Astrocyte (in vitro differentiated cells and primary cell): ENCODE data around the gene DNTT. TPM values are rescaled to one million over a fixed set of nuclear protein-coding genes. Genes with fewer than 3 reads are reported as not detected.

Experiments used
- DNase-seq: peaks from one replicate; pipeline ENCODE4 v3.0.0-alpha.2; 2010; ENCODE audit warnings: low read depth
- FAIRE-seq: peaks from 2 replicates; lab custom pipeline; 2011; peaks lifted over from hg19 to GRCh38; lab: Jason Lieb, UNC
- H2AFZ ChIP-seq: 2 replicates; pipeline ENCODE4 v1.6.0; 2012; ENCODE audit warnings: low read depth, low read length, inconsistent platforms
- H3K27ac ChIP-seq: 2 replicates; pipeline ENCODE4 v1.5.1; 2011; ENCODE audit warnings: low read depth, low read length, inconsistent platforms
- H3K27me3 ChIP-seq: 2 replicates; pipeline ENCODE4 v1.6.0; 2011; ENCODE audit warnings: low read length, inconsistent platforms; ENCODE audit not compliant: insufficient read depth
- H3K36me3 ChIP-seq: 2 replicates; pipeline ENCODE4 v1.5.1; 2011; ENCODE audit warnings: low read length, inconsistent platforms; ENCODE audit not compliant: insufficient read depth
- H3K4me1 ChIP-seq: 2 replicates; pipeline ENCODE4 v1.5.1; 2011; ENCODE audit warnings: low read length, inconsistent platforms; ENCODE audit not compliant: insufficient read depth
- H3K4me2 ChIP-seq: 2 replicates; pipeline ENCODE4 v1.6.0; 2012; ENCODE audit warnings: low read length, inconsistent platforms
- H3K4me3 ChIP-seq: 2 replicates; pipeline ENCODE4 v1.5.1; 2011; ENCODE audit warnings: low read depth, mild to moderate bottlenecking, low read length, inconsistent platforms; ENCODE audit not compliant: insufficient read depth
- H3K79me2 ChIP-seq: 2 replicates; pipeline ENCODE4 v1.6.0; 2012; ENCODE audit warnings: mild to moderate bottlenecking, low read length, inconsistent platforms; ENCODE audit not compliant: insufficient read depth
- H3K9ac ChIP-seq: 2 replicates; pipeline ENCODE4 v1.6.0; 2012; ENCODE audit warnings: mild to moderate bottlenecking, low read length, inconsistent platforms
- H3K9me3 ChIP-seq: 2 replicates; pipeline ENCODE4 v1.5.1; 2012; ENCODE audit warnings: low read depth, mild to moderate bottlenecking, low read length, inconsistent platforms; ENCODE audit not compliant: insufficient read depth
- H4K20me1 ChIP-seq: 2 replicates; pipeline ENCODE4 v1.6.0; 2012; ENCODE audit warnings: low read length, inconsistent platforms; ENCODE audit not compliant: insufficient read depth
- H3K27ac Mint-ChIP-seq: one replicate; pipeline ENCODE4 v1.8.0; 2021; ENCODE audit warnings: mild to moderate bottlenecking, mixed read lengths; ENCODE audit not compliant: unreplicated experiment
- H3K27me3 Mint-ChIP-seq: one replicate; pipeline ENCODE4 v1.8.0; 2021; ENCODE audit warnings: low read depth, mixed read lengths; ENCODE audit not compliant: unreplicated experiment
- H3K36me3 Mint-ChIP-seq: one replicate; pipeline ENCODE4 v1.8.0; 2021; ENCODE audit warnings: low read depth, mixed read lengths; ENCODE audit not compliant: unreplicated experiment
- H3K4me1 Mint-ChIP-seq: one replicate; pipeline ENCODE4 v1.8.0; 2021; ENCODE audit warnings: low read depth, mixed read lengths; ENCODE audit not compliant: unreplicated experiment
- H3K4me3 Mint-ChIP-seq: one replicate; pipeline ENCODE4 v1.8.0; 2021; ENCODE audit warnings: mild to moderate bottlenecking, moderate library complexity, mixed read lengths; ENCODE audit not compliant: unreplicated experiment
- H3K9me3 Mint-ChIP-seq: one replicate; pipeline ENCODE4 v1.8.0; 2021; ENCODE audit warnings: mild to moderate bottlenecking, mixed read lengths; ENCODE audit not compliant: unreplicated experiment
- EZH2 ChIP-seq: IDR thresholded peaks from 2 replicates; pipeline ENCODE4 v1.6.1; 2012; ENCODE audit warnings: mild to moderate bottlenecking, low read length, inconsistent platforms; ENCODE audit not compliant: insufficient read depth
- total RNA-seq: library from RNA; stranded (reverse); gene quantifications from 2 replicates; pipeline ENCODE4 v1.2.1, GENCODE V29; 2021
- TF ChIP-seq, protein P1 (sequence below): IDR thresholded peaks from 2 replicates; pipeline ENCODE4 v1.5.1; 2011; ENCODE audit warnings: low read depth, mild to moderate bottlenecking, inconsistent platforms, low read length, moderate library complexity; ENCODE audit not compliant: insufficient read depth

The DNTT gene
- total RNA-seq, 1 donor from 2014 or later, result not detected

DNA sequence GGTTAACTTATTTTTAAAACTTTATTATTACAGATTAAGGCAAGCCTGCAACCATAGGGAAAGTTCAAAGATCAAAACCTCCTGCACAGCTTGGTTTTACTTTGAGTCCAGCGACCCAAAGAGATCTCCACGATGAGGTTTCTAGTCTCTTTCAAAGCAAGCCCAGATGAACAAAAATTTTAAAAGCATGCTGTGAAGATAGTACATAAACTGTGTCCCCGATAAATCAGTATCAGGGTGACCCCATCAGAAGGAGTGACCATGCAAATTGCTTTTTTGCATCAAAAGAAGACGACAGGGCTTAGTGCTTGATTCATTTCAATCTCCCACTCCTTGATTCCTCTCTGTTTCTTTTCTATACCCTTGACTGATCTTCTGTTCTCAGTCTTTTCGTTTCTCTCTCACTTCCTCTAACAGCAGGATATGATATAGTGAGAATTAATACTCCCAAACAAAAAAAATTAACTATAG, 16.0 kb upstream of the DNTT start:
- Histone ChIP-seq H3K79me2 (no peaks in the 10 kb centered on the region), H2AFZ (no peak overlapping the region), H3K4me3 (no peak overlapping the region), H3K4me1 (no peaks in the 10 kb centered on the region), H4K20me1 (no peaks in the 10 kb centered on the region), H3K9ac (no peak overlapping the region), H3K9me3 (peaks cover 3% of the 10 kb centered on the region), H3K36me3 (no peaks in the 10 kb centered on the region), H3K27ac (no peak overlapping the region), H3K27me3 (peaks cover 4% of the 10 kb centered on the region), H3K4me2 (no peak overlapping the region)
- Mint-ChIP-seq H3K36me3 (no peaks in the 10 kb centered on the region), H3K4me1 (peaks cover 22% of the 10 kb centered on the region), H3K27me3 (no peaks in the 10 kb centered on the region), H3K27ac (no peak overlapping the region), H3K9me3 (no peaks in the 10 kb centered on the region), H3K4me3 (no peak overlapping the region)
- FAIRE-seq (no peak), DNase-seq (no peak)
- TF ChIP-seq, protein P1, sequence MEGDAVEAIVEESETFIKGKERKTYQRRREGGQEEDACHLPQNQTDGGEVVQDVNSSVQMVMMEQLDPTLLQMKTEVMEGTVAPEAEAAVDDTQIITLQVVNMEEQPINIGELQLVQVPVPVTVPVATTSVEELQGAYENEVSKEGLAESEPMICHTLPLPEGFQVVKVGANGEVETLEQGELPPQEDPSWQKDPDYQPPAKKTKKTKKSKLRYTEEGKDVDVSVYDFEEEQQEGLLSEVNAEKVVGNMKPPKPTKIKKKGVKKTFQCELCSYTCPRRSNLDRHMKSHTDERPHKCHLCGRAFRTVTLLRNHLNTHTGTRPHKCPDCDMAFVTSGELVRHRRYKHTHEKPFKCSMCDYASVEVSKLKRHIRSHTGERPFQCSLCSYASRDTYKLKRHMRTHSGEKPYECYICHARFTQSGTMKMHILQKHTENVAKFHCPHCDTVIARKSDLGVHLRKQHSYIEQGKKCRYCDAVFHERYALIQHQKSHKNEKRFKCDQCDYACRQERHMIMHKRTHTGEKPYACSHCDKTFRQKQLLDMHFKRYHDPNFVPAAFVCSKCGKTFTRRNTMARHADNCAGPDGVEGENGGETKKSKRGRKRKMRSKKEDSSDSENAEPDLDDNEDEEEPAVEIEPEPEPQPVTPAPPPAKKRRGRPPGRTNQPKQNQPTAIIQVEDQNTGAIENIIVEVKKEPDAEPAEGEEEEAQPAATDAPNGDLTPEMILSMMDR, result no peak
- TF ChIP-seq EZH2, result no peak

DNA sequence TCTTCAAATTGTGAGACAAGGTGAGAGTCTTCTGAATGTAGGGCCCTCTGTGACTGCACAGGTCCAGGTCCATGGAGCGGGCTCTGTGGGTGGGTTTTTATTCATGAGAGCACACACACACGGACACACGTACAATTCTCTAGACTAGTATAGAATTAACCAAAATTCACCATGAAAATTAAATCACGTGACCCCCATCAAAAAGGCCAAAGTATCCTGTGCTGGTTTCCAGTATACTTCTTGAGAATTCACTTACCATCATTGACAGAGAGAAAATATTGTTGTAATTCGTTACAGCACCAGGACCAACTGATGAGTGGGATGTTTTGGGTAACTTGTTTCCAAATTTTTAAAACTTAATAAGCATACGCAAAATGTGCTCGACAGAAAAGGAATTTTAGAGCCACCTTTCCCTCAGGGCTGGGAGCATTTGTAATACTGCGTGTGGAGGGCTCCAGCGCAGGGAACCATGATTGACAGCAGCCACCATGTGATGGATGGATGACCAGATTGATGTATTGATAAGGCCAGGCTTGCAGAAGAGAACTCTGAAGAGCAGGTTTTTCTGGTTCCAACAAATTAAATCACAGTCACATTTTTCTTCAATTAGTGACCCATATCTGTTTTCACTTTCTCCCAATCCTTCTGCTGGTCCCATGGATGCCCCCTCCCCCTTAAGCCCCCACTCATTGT, 14.9 kb upstream of the DNTT start:
- no peaks in the 10 kb centered on the region for H3K9me3 Mint-ChIP-seq
- no peaks in the 10 kb centered on the region for H3K36me3 Mint-ChIP-seq
- no peak for TF ChIP-seq EZH2
- TF ChIP-seq, protein P1, result no peak
- no peaks in the 10 kb centered on the region for H3K4me1 ChIP-seq
- H4K20me1 ChIP-seq, result no peaks in the 10 kb centered on the region
- H2AFZ ChIP-seq, result no peak overlapping the region
- H3K9me3 ChIP-seq, result peaks cover 3% of the 10 kb centered on the region
- no peaks in the 10 kb centered on the region for H3K79me2 ChIP-seq
- H3K27ac ChIP-seq, result no peak overlapping the region
- H3K4me3 ChIP-seq, result no peak overlapping the region
- no peaks in the 10 kb centered on the region for H3K27me3 Mint-ChIP-seq
- H3K36me3 ChIP-seq, result no peaks in the 10 kb centered on the region
- H3K4me3 Mint-ChIP-seq, result no peak overlapping the region
- no peak for DNase-seq
- H3K4me1 Mint-ChIP-seq, result peaks cover 13% of the 10 kb centered on the region
- H3K27ac Mint-ChIP-seq, result no peak overlapping the region
- no peak for FAIRE-seq
- H3K27me3 ChIP-seq, result peaks cover 4% of the 10 kb centered on the region
- no peak overlapping the region for H3K4me2 ChIP-seq
- no peak overlapping the region for H3K9ac ChIP-seq
